PC-9 (cell line): ENCODE data around the gene TOMM6.

ENCODE experiments used
- CTCF ChIP-seq: fragments of 200-600 bp; sonication (generic); conservative IDR thresholded peaks from 2 replicates; pipeline ENCODE4 v1.6.1; 2017; ENCODE audit warnings: mixed run types, antibody characterized with exemption, mild to moderate bottlenecking, moderate library complexity
- EZH2 ChIP-seq: fragments of 200-600 bp; sonication (generic); IDR thresholded peaks from 2 replicates; pipeline ENCODE4 v1.8.0; 2017; ENCODE audit warnings: antibody characterized with exemption, low read depth

GRCh38 chr6:41785254-41785653 is 2.2 kb upstream of the TOMM6 start:
- TF ChIP-seq CTCF (no peak), EZH2 (no peak)
